Testis (tissue), 2 donors: Measurements from ENCODE around the gene ANXA6.

ENCODE experiments used
- CTCF ChIP-seq, 3 experiments: fragments of 450-650 bp in 2 of 3; fragments of 200-600 bp in 1 of 3; sonication (generic) in 1 of 3; IDR thresholded peaks; one replicate each; pipeline ENCODE4 v1.5.1; 2016 to 2019; ENCODE audit warnings: antibody characterized with exemption in 3 of 3, mild to moderate bottlenecking in 2 of 3, moderate library complexity in 1 of 3
- POLR2A ChIP-seq: fragments of 450-650 bp; IDR thresholded peaks from one replicate; pipeline ENCODE4 v1.6.1; 2017; ENCODE audit warnings: antibody characterized with exemption, mild to moderate bottlenecking, moderate library complexity

GRCh38 chr5:151051931-151052608 lies 105.5 kb downstream of the ANXA6 start:
- no peak for TF ChIP-seq CTCF (IDR thresholded peaks at IDR 0.05)
- TF ChIP-seq POLR2A: no peak
